Measurements from ENCODE around the gene DNAJC3.

- no peak for TF ChIP-seq CTCF (IDR thresholded peaks at IDR 0.05; ENCODE audit: low read depth, low read length)
- TF ChIP-seq EZH2phosphoT487 (IDR thresholded peaks at IDR 0.05; ENCODE audit: low read depth) = no peak
Measured at GRCh38 chr13:95800436-95800835, 123.5 kb downstream of the DNAJC3 start.

All from OCI-LY3 (cell line).